Loucy (cell line): ENCODE data around the gene MYH7B.

Source experiments
- EZH2phosphoT487 ChIP-seq: fragments of 200-600 bp; IDR thresholded peaks from 2 replicates; pipeline ENCODE4 v1.6.1; 2018; ENCODE audit warnings: antibody characterized with exemption, mild to moderate bottlenecking, moderate library complexity, borderline replicate concordance
- TF ChIP-seq, protein P1 (sequence below): fragments of 200-600 bp; sonication (generic); conservative IDR thresholded peaks from 2 replicates; pipeline ENCODE4 v1.5.1; 2014; ENCODE audit warnings: mild to moderate bottlenecking, antibody characterized with exemption, low read length

DNA sequence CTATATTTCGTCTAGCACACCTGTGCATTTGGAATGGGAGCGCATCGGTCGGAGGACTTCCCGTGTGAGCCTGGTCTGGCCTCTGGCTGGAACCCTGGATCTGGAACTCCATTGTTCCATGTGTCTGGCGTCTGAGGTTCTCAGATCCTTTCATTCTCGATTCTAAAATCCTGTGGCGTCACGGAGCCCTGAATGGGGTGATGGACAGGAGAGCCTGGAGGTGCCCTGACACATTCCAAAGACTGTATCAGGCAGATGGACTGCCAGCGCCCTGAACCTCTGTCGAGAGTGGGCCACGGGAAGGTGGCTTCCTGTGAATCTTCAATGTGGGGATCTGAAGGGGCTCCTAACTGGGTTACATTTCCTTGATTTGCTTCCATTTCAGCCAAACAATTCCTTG, 20.6 kb downstream of the MYH7B start:
- TF ChIP-seq, protein P1, sequence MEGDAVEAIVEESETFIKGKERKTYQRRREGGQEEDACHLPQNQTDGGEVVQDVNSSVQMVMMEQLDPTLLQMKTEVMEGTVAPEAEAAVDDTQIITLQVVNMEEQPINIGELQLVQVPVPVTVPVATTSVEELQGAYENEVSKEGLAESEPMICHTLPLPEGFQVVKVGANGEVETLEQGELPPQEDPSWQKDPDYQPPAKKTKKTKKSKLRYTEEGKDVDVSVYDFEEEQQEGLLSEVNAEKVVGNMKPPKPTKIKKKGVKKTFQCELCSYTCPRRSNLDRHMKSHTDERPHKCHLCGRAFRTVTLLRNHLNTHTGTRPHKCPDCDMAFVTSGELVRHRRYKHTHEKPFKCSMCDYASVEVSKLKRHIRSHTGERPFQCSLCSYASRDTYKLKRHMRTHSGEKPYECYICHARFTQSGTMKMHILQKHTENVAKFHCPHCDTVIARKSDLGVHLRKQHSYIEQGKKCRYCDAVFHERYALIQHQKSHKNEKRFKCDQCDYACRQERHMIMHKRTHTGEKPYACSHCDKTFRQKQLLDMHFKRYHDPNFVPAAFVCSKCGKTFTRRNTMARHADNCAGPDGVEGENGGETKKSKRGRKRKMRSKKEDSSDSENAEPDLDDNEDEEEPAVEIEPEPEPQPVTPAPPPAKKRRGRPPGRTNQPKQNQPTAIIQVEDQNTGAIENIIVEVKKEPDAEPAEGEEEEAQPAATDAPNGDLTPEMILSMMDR: no peak
- TF ChIP-seq EZH2phosphoT487: no peak
